Stomach (tissue), 4 donors: ENCODE measurements around the gene SHE.
"Not testable (repeated sequence)": the region's sequence is repeated elsewhere in the genome, so short reads cannot be mapped to it uniquely, and the experiment has no call there.

ENCODE experiments used
- EP300 ChIP-seq: sonication (generic); formaldehyde crosslinking; IDR thresholded peaks from one replicate; pipeline ENCODE4 v1.6.1; 2017; ENCODE audit warnings: antibody characterized with exemption
- POLR2A ChIP-seq, 4 donors: fragments of 450-650 bp; IDR thresholded peaks; one replicate each; pipeline ENCODE4 v1.6.1; 2016; ENCODE audit warnings: antibody characterized with exemption in 4 of 4, control low read depth in 2 of 4, mild to moderate bottlenecking in 1 of 4, moderate library complexity in 1 of 4
- POLR2AphosphoS5 ChIP-seq, 3 donors: sonication (generic); formaldehyde crosslinking; IDR thresholded peaks; one replicate each; pipeline ENCODE4 v1.6.1; 2016; ENCODE audit warnings: antibody characterized with exemption in 3 of 3
- TF ChIP-seq, protein P1 (sequence below), 7 experiments: fragments of 450-650 bp in 4 of 7; fragments of 200-600 bp in 3 of 7; sonication (generic) in 3 of 7; IDR thresholded peaks; one replicate each; pipeline ENCODE4 v1.5.1; 2016 to 2019; ENCODE audit warnings: antibody characterized with exemption in 7 of 7, control low read depth in 2 of 7, mild to moderate bottlenecking in 1 of 7

GRCh38 chr1:154486756-154487155 is 15.5 kb downstream of the SHE start:
- TF ChIP-seq, protein P1, sequence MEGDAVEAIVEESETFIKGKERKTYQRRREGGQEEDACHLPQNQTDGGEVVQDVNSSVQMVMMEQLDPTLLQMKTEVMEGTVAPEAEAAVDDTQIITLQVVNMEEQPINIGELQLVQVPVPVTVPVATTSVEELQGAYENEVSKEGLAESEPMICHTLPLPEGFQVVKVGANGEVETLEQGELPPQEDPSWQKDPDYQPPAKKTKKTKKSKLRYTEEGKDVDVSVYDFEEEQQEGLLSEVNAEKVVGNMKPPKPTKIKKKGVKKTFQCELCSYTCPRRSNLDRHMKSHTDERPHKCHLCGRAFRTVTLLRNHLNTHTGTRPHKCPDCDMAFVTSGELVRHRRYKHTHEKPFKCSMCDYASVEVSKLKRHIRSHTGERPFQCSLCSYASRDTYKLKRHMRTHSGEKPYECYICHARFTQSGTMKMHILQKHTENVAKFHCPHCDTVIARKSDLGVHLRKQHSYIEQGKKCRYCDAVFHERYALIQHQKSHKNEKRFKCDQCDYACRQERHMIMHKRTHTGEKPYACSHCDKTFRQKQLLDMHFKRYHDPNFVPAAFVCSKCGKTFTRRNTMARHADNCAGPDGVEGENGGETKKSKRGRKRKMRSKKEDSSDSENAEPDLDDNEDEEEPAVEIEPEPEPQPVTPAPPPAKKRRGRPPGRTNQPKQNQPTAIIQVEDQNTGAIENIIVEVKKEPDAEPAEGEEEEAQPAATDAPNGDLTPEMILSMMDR (IDR thresholded peaks at IDR 0.05): not testable (repeated sequence)
- not testable (repeated sequence) for TF ChIP-seq EP300; POLR2AphosphoS5 (IDR thresholded peaks at IDR 0.05); POLR2A (IDR thresholded peaks at IDR 0.05)
